OCI-LY1 (cell line): ENCODE measurements around the gene ZNF3.

Source experiments
- CTCF ChIP-seq: fragments of 200-600 bp; sonication (generic), shearing (Covaris generic); IDR thresholded peaks from 2 replicates; pipeline ENCODE4 v1.5.1; 2017; ENCODE audit warnings: mild to moderate bottlenecking, antibody characterized with exemption, low read length, moderate library complexity, mixed read lengths
- EZH2 ChIP-seq: fragments of 200-600 bp; sonication (generic), shearing (Covaris generic); IDR thresholded peaks from 2 replicates; pipeline ENCODE4 v1.8.0; 2017; ENCODE audit warnings: borderline replicate concordance, mixed run types, mild to moderate bottlenecking, antibody characterized with exemption, low read length, moderate library complexity, mixed read lengths

- TF ChIP-seq CTCF (no peak), EZH2 (no peak)
These were observed 43.2 kb downstream of the ZNF3 start for GRCh38 chr7:100038326-100038725.
